GM12892 (cell line): Measurements from ENCODE around the gene HMGN5.

ENCODE experiments used
- POLR2A ChIP-seq: IDR thresholded peaks from 2 replicates; pipeline ENCODE4 v1.6.1; 2011; ENCODE audit warnings: low read depth, low read length, control low read depth
- POLR2AphosphoS5 ChIP-seq: IDR thresholded peaks from 2 replicates; pipeline ENCODE4 v1.6.1; 2011; ENCODE audit warnings: low read depth, low read length, control low read depth
- TAF1 ChIP-seq: IDR thresholded peaks from 2 replicates; pipeline ENCODE4 v1.6.1; 2011; ENCODE audit warnings: low read depth, mild to moderate bottlenecking, control low read depth, low read length, borderline replicate concordance

- no peak for TF ChIP-seq POLR2A
- TF ChIP-seq POLR2AphosphoS5, result no peak
- TF ChIP-seq TAF1, result no peak
Observed at GRCh38 chrX:81241753-81242152, 40.0 kb upstream of the HMGN5 start.
